Adrenal gland (tissue), 12 donors: ENCODE measurements around the gene TFB2M. TPM values are rescaled to one million over a fixed set of nuclear protein-coding genes. Genes with fewer than 3 reads are reported as not detected.
A peak's percentile ranks its signal among the peaks of the same experiment; 100 is the strongest.

Experiments used
- DNase-seq, 7 donors: peaks; one replicate each; pipeline ENCODE4 v3.0.0-alpha.2; 2019 to 2020
- H3K27ac ChIP-seq, 5 donors: fragments of 200-600 bp; sonication (generic) in 4 of 5; 1 replicate in 3 of 5; 2 replicates in 2 of 5; pipeline versions ENCODE4 v1.5.1 to v1.8.0; 2016 to 2020; ENCODE audit warnings: mild to moderate bottlenecking in 1 of 5
- H3K27me3 ChIP-seq: fragments of 200-600 bp; 2 replicates; pipeline ENCODE4 v1.8.0; 2021
- H3K36me3 ChIP-seq, 2 donors: fragments of 200-600 bp; replicated peaks in 1 of 2; 1 replicate in 1 of 2; 2 replicates in 1 of 2; pipeline versions ENCODE4 v1.5.1 to v1.8.0; 2018 to 2022
- H3K4me1 ChIP-seq, 2 donors: fragments of 200-600 bp; replicated peaks in 1 of 2; 1 replicate in 1 of 2; 2 replicates in 1 of 2; pipeline versions ENCODE4 v1.5.1 to v1.8.0; 2018 to 2021
- H3K4me3 ChIP-seq, 4 donors: fragments of 200-600 bp; sonication (generic) in 3 of 4; one replicate each; pipeline ENCODE4 v1.5.1; 2016 to 2018
- H3K9me3 ChIP-seq, 3 donors: fragments of 200-600 bp; sonication (generic) in 1 of 3; replicated peaks in 1 of 3; 1 replicate in 2 of 3; 2 replicates in 1 of 3; pipeline versions ENCODE4 v1.5.1 to v1.8.0; 2016 to 2021
- POLR2A ChIP-seq, 2 donors: fragments of 450-650 bp; IDR thresholded peaks; one replicate each; pipeline ENCODE4 v1.6.1; 2017; ENCODE audit warnings: antibody characterized with exemption in 2 of 2, mild to moderate bottlenecking in 2 of 2, moderate library complexity in 1 of 2
- WGBS, 4 donors: extraction: QIAGEN DNeasy Blood & Tissue Kit in 2 of 4; methylation state at CpG; one replicate each; pipeline versions ENCODE4 v1.1.5 to v1.1.7; 2013 to 2017; 5-methylcytosine and 5-hydroxymethylcytosine counted together
- intact Hi-C, 2 donors: fragments of 100-400 bp; cut with DNase I; formaldehyde crosslinking; loops; one replicate each; pipeline versions ENCODE4 v1.14.1 to v1.15.0; 2022 to 2023
- polyA plus RNA-seq, 3 donors: library from polyadenylated mRNA; stranded (reverse); fragments of 200-250 nt in 2 of 3; fragments of 350-450 nt in 1 of 3; fragmentation: Illumina TruSeq in 1 of 3; extraction: RNeasy Lipid Tissue Mini Kit (QIAGEN cat#74804) in 1 of 3; gene quantifications; one replicate each; pipeline ENCODE4 v1.2.3, GENCODE V29; 2013 to 2014
- total RNA-seq, 9 donors: library from RNA; depleted of rRNA in 4 of 9; stranded (reverse); fragments of >200 nt in 4 of 9; fragments of 120-200 nt in 1 of 9; fragmentation: NEBNext Ultra II Directional in 1 of 9; extraction: Animal tissue kit (Norgen Biotek cat#: 25700) in 1 of 9; gene quantifications; one replicate each; pipeline versions ENCODE4 v1.1.0 to v1.2.4, GENCODE V29; 2013 to 2023
- TF ChIP-seq, protein P1 (sequence below), 6 experiments: fragments of 450-650 bp in 4 of 6; fragments of 200-600 bp in 2 of 6; sonication (generic) in 1 of 6; IDR thresholded peaks; 1 replicate in 5 of 6; 2 replicates in 1 of 6; pipeline versions ENCODE4 v1.5.1 to v1.8.0; 2016 to 2021; ENCODE audit warnings: antibody characterized with exemption in 6 of 6, mild to moderate bottlenecking in 2 of 6, moderate library complexity in 1 of 6
- donor health status: healthy with polysubstance abuse.
- donor health status: Bipolar disorder and iron deficiency.
- donor health status: DM: yes; HTN: yes; CAD: no.
- donor health status: DM: no; HTN: no; CAD: no.
- donor health status: DM: no; HTN: no; CAD: no.
- donor health status: DM: yes; HTN: yes; CAD: no.

The TFB2M gene
- total and polyA plus RNA-seq, 12 donors: 6.0 to 44.8 (median 26.5) TPM

- Histone ChIP-seq H3K4me3 (peak overlapping the region in 1 of 4 donors; percentile 75), H3K36me3 (peaks cover 0 to 12% of the 10 kb centered on the region in 2 donors), H3K27me3 (no peaks in the 10 kb centered on the region), H3K4me1 (peaks cover 52 to 70% of the 10 kb centered on the region in 2 donors), H3K27ac (peak overlapping the region; percentile 86 to 98 (median 95)), H3K9me3 (no peaks in the 10 kb centered on the region)
- TF ChIP-seq, protein P1, sequence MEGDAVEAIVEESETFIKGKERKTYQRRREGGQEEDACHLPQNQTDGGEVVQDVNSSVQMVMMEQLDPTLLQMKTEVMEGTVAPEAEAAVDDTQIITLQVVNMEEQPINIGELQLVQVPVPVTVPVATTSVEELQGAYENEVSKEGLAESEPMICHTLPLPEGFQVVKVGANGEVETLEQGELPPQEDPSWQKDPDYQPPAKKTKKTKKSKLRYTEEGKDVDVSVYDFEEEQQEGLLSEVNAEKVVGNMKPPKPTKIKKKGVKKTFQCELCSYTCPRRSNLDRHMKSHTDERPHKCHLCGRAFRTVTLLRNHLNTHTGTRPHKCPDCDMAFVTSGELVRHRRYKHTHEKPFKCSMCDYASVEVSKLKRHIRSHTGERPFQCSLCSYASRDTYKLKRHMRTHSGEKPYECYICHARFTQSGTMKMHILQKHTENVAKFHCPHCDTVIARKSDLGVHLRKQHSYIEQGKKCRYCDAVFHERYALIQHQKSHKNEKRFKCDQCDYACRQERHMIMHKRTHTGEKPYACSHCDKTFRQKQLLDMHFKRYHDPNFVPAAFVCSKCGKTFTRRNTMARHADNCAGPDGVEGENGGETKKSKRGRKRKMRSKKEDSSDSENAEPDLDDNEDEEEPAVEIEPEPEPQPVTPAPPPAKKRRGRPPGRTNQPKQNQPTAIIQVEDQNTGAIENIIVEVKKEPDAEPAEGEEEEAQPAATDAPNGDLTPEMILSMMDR (IDR thresholded peaks at IDR 0.05): peak in 4 of 6 experiments; percentile 8 to 24 (median 14)
- TF ChIP-seq POLR2A (IDR thresholded peaks at IDR 0.05): no peak
- DNase-seq: no peak
- intact Hi-C loops: no loop called here
- 44 to 51% (median 50%) methylated on average over 4 of the region's 4 CpGs for WGBS, 4 donors
These were observed 1.7 kb upstream of the TFB2M start for GRCh38 chr1:246567646-246568235.

DNA sequence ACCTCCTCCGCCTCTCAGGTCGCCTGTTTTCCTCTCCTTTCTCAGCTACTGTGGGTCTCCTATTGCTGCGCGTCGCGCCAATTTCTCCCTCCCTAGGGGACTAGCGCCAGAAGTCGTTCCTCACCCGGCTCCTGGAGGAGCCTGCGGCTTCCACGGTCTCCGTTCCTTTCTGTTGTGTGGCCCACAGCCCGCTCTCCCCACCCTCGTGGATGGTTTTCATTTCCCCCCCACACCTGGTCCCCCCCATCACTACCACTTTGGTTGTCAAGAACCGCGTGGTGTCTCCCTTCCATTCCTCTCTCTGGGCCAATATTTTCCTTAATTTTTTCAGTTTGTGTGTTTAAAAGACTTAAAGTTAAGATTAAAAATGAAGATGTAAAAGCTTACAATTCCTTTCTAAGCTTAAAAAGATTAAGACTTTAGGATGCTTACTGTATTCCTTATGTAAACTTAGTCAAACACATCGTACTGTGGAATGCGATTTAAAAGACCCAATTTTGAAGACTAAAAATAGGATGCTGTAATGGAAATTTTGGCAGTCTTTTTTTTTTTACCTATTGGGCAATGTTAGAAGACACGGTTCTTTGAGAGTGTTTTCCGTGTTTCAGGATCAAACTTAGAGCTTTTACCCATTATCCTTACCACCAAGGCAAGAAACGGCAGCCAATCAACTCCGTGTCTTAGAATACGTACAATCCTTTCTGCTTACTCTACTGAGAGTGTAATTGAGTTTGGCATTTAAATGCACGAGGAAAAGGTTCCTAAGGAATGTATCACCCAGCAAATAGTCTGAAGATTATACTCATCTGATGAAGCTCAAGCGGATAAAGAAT, 968 bp upstream of the TFB2M start:
- peak in 1 of 2 donors; percentile 49 for TF ChIP-seq POLR2A (IDR thresholded peaks at IDR 0.05)
- TF ChIP-seq, protein P1 (IDR thresholded peaks at IDR 0.05): no peak
- Histone ChIP-seq H3K36me3 (peaks cover 0 to 15% of the 10 kb centered on the region in 2 donors), H3K9me3 (no peaks in the 10 kb centered on the region), H3K27ac (peak overlapping the region; percentile 86 to 98 (median 95)), H3K27me3 (no peaks in the 10 kb centered on the region), H3K4me3 (peak overlapping the region; percentile 66 to 91 (median 76)), H3K4me1 (peaks cover 50 to 67% of the 10 kb centered on the region in 2 donors)
- peak in 3 of 7 donors; percentile 24 to 63 (median 32) for DNase-seq
- WGBS, 4 donors: 0 to 2% (median 1%) methylated on average over 25 of the region's 25 CpGs
- intact Hi-C loops: no loop called here

GRCh38 chr1:246565751-246566127, 322 bp downstream of the TFB2M start:
- Histone ChIP-seq H3K36me3 (peaks cover 0 to 15% of the 10 kb centered on the region in 2 donors), H3K27me3 (no peaks in the 10 kb centered on the region), H3K4me1 (peaks cover 42 to 54% of the 10 kb centered on the region in 2 donors), H3K4me3 (peak overlapping the region; percentile 66 to 91 (median 83)), H3K27ac (peak overlapping the region; percentile 46 to 98 (median 75)), H3K9me3 (no peaks in the 10 kb centered on the region)
- no peak for DNase-seq
- intact Hi-C loops: no loop called here
- TF ChIP-seq POLR2A (IDR thresholded peaks at IDR 0.05): no peak
- TF ChIP-seq, protein P1 (IDR thresholded peaks at IDR 0.05): no peak
- 0 to 1% (median 1%) methylated on average over 2 to 25 of the region's 25 CpGs for WGBS, 4 donors
